Left renal pelvis (tissue), 4 donors: ENCODE results near the gene SLC7A10. TPM values are rescaled to one million over a fixed set of nuclear protein-coding genes. Genes with fewer than 3 reads are reported as not detected.
"Not testable (repeated sequence)": the region's sequence is repeated elsewhere in the genome, so short reads cannot be mapped to it uniquely, and the experiment has no call there.

ENCODE experiments used
- DNase-seq, 4 donors: peaks; one replicate each; pipeline ENCODE4 v3.0.0-alpha.2; 2013; ENCODE audit warnings: low read depth in 4 of 4, low spot score in 3 of 4
- polyA plus RNA-seq, 4 donors: library from polyadenylated mRNA; unstranded; fragments of 120-200 nt; gene quantifications; one replicate each; pipeline ENCODE4 v1.2.1, GENCODE V29; 2013; ENCODE audit not compliant: insufficient read length in 4 of 4

SLC7A10 gene
- polyA plus RNA-seq, 4 donors: 0.33 to 5.2 (median 0.41) TPM

DNA sequence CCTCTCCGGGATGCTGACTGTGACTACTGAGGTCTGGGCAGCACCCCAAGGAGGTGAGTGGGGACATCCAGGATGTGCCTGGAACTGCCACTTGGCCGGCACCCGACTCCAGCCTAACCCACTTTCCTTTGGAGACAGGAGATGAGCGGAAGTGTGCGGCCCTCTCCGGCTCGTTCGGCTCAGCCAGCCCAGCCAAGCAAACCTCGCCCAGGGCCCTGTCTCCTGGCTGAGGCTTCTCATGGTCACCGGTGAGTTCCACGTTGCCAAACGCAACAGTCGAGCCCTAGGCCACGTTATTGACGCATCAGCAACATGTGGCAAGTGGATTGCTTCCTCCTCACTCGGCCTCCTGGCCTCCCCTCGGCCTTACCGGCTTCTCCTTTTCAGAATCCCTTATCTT, 5.5 kb downstream of the SLC7A10 start:
- DNase-seq: no peak

DNA sequence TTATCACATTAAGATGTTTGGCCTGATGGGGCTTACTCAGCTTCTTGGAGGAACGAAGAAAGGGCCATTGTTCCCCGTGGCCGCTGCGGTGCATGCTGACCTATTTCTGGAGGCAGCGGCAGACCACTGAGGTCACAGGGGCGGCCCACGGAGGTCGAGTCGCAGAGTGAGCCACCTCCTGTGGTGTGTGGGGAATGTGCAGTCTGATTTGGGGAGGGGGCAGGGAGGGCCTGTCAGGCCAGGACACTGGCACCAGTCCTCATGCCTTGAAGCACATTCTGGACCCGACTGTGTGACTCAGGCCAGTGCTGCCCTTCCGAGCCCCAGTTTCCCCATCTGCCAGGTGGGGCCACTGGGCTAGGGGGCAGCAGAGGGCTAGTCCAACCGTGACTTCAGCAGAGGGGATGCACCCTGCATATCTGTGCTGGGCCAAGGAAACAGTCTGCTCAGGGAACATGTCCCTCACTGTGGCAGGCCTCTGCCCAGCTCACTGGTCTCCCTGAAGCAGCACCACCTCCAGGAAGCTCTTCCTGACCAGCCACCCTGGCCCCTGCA, 6.3 kb downstream of the SLC7A10 start:
- DNase-seq: no peak

DNA sequence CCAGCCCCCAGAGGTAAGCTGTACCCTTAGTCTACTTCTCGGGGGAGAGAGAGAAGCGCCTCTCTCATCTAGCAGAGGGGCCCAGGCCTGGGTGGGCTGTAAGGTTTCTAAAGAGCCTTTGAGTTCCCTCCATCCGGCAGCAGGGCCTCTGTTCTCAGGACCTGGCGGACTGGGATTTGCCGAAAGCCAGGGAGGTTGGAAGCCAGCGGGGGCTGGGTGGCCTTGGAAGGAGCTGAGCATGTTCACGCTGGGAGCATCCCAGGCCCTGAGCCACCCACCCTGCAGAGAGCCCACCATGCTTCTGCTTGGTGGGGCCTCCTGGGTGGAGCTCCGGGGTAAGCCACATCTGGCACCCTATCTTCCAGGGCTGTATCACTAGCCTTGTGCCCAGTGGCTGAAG, 7.8 kb downstream of the SLC7A10 start:
- no peak for DNase-seq

DNA sequence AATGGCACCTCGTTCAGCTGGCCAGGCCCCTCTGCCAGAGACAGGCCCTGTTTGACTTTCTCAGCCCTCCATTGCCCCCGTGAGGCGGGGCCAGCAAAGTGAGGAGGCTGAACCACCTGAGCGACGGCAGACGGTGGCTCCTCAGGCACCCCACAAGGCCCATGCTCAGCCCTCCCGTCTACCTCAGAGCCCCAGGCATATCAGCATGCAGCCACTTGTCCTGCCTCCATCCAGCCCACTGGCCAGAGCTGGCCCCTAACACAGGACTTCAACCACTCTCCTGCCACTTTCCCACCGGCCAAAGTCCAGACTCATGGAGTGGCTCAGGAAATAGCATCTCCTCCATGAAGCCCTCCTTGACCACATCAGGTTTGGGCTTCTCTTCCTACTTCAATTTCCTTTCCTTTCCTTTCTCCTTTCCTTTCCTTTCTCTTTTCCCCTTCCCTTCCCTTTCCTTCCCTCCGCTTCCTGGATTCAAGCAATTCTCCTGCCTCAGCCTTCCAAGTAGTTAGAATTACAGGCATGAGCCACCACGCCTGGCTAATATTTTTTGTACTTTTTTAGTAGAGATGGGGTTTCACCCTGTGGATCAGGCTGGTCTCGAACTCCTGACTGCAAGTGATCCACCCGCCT, 9.3 kb downstream of the SLC7A10 start:
- no peak for DNase-seq

DNA sequence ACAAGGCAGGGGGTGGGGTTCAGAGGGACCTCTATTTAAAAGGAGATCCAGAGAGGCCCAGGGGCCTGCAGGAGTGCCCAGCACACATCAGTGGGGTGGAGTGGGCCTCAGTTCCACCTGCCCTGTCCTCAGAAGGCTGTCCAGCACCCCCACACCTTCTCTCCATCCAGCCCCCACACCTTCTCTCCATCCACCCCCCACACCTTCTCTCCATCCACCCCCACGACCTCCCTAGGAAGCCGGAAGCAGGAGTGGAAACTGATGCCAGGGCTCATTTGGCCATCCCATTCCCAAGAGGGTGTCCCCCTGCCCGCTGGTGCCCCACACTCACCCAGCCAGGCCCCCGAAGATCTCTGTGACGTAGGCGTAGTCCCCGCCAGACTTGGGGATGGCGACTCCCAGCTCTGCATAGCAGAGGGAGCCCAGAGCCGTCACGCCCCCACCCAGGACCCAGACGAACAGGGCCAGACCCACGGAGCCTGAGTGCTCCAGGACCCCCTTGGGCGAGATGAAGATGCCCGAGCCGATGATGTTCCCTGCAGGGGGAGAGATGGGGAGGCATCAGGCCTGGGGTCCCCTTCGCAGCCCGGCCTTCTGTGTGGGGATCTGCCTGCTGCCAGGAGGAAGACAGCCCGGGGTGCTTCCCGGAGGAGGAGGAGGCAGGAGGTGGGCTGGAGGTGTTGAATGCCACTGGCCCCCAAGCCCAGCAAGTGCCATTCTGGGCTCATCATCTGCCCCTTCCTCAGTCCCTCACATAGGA, 10.0 kb downstream of the SLC7A10 start:
- no peak for DNase-seq

DNA sequence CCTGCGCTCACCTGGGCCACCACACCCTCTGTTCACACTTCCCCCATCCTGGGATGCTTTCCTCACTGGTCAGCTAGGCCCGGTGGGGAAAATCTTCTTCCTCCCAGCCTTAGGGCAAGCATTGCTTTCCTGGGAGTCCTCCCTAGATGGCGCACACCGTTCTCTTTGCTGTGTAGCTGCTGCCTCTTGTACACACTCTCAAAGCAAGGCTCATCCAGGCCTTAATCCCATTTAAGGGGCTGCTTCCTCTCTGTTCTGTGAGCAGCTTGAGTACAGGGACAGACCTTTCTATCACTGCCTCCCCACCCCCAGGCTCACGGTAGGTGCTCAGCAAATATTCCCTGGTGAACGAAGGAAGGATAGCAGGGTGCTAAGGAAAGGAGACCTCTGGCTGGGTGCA, 11.1 kb downstream of the SLC7A10 start:
- DNase-seq: no peak

DNA sequence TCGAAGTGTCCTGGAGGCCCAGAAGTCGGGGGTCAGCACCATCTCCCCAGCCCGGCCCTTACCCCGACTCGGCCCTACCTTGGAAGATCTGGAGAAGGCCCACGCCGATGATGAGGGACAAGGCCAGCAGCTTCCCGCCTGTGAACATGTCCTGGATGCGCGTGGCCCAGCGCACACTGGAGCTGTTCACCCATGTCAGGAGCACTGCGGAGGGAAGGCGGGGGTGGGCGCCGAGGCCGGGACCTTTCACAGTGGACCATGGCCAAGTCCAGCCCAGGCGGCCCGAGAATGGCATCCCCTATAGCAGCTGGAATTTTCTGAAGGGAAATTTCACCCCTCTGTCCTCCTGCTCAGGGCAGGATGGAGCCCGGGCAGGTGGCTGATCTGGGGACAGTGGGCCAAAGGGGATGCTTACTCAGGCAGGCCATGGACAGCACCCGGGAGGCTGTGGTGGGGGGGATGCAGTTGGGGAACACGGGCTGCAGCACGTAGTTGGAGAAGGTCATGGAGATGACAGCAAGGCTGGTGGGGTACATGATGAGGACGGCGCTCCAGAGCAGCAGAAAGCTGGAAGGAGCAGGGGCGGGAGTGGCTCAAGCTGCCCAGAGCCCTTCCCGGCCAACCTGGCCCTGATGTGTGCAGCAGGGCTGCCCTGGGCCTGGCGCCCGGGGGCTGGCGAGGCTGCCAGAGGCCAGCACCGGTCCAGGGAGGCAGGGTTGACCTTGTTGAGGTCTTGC, 13.0 kb downstream of the SLC7A10 start:
- DNase-seq: no peak

DNA sequence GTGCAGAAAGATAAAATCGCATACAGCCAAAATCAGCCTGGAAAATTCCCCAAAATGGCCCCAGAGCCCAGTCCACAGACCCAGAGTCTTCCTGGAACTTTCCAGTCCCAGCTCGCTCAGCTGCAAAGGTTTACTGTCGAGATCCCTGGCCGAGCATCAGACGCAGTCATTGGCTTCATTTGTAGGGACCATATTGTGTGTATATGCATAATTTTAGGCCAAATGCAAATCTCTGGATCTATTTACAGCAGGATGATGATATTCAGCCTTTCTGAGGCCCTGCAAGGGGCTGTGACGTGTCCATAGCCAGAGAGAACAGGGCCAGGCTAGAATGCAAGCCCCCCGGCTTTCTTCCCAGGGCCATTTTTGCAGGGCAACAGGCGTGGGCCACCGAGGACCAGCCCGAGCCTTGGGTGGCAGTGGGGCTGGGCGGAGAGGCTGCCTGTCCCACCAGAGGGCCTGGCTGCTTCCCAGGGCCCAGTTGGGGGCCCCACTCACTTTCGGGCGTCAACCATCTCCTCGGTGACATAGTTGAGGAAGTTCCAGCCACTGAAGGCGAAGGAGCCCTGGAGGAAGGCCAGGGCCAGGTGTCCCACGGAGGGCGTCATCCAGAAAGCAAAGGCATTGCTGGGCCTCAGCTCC, 13.7 kb downstream of the SLC7A10 start:
- DNase-seq: no peak

DNA sequence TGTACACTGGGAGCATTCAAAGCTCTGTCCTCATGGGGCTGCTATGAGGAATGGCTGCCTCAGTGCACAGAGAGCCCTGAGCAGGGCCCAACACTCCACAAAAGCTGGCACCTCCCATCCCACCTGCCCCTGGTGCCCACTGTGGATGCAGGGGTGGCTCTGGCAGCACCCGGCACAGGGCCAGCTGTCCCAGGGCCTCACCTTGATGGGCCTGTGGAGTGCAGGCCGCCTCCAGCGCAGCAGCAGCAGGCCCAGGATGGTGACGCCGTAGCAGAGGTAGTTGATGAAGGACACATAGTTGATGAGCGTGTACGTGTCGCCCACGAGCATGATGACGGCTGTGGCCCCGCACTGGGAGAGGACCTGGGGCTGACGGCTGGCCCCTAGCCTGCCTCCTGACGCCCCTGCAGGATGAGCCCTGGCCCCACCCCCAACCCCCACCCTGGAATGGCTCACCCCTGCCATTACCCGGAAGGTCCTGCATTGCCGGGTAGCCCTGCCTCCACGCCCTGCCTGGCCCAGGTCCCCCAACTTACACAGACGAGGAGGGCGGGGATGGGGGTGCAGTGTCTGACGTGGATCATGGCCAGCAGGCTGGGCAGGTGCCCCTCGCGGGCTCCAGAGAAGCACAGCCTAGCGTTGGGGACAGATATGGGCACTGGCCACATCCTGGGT, 15.2 kb downstream of the SLC7A10 start:
- DNase-seq: no peak

DNA sequence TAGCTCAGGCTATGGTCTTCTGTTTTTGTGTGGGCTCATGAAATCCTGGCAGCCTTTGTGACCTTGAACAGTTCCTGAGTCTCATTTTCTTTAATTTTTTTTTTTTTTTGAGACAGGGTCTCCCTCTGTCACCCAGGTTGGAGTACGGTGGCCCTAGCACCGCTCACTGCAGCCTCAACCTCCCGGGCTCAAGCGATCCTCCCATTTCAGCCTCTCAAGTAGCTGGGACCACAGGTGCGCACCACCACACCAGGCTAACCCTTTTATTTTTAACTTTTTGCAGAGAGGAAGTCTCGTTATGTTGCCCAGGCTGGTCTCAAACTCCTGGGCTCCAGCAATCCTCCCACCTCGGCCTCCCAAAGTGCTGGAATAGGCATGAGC, 15.8 kb downstream of the SLC7A10 start:
- not testable (repeated sequence) for DNase-seq

DNA sequence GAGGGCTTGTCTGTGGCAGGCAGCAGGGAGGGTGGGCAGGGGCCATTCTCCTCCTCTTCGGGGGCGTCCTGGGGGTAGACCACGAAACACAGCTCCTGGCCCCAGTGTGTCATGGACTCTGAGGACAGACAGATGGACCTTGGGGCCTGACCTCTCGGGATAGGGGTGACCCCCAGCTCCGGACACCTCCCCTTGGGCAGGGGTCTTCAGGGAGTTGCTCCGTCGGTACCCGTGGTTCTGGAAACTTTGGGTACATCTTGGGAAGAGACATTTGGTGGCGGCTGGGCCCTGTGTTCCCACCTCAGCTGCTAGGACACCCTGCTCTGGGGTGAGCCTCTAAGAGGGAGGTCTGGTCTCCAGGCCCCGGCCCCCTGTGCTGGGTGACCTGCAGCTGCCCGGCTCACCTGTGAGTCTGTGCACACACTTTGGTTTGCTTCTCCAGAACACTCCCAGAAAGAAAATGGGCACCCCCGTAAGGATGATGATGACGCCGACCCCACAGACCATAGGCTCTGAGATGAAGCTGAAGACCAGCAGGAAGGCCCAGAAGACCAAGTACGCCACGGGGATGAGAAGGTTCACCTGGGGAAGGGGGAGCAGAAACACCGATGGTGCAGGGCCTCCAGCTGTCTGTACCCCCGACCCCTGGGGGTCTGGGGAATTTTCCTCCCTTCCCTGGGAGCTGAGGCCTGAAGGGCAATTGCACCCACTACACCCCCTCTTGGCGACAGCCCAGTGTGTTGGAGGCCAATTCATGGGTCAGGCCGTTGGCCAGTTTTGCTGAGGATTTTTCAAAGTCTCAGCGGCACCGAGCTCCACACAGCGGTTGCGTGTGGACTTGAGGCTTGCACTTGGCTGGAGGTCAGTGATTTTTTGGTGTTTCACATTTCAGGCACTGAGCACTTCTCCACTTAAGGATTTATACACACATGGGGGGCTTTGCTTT, 16.5 kb downstream of the SLC7A10 start:
- DNase-seq: no peak

DNA sequence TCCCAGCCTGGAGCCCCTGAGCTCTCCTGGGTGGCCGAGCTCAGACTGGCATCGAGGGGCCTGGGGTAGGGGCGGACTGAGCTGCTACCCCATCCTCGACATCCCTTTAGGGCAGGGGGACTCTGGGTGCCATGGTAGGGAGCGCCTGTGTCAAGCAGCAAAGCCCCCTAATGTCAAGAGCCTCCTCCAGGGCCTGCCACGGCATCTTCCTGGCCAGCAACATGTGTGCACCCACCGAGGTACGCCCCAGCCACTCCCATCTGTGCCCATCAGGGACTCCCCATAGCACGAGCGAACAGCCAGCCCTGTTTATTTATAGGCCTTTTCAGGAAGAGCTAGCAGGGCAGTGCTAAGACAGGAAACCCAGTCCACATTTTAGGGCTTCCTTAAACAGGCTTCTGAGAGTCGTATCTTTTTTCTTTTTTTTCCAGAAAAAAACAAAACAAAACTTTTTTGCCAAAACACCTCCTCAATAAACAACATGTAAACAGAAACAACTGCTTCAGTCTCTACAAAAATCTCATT, 17.2 kb downstream of the SLC7A10 start:
- DNase-seq: no peak

DNA sequence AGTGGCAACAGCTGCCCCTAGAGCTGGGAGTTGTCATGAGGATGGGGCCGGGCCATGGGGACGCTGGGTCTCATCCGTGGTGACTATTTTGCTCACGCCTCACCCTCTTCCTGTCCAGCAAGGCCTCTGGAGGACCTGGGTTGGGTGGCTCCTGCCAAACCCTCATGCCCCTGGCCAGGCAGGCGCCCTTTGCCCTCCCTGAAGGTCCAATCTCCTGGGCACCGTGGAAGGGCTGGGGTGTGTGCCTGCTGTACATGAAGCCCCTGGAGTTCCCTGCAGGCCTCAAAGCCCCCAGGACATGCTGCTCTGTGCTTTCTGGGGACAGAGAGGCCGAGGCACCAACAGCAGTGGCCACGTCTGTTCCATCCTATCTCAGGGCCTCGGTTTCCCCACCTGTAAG, 17.7 kb downstream of the SLC7A10 start:
- no peak for DNase-seq

DNA sequence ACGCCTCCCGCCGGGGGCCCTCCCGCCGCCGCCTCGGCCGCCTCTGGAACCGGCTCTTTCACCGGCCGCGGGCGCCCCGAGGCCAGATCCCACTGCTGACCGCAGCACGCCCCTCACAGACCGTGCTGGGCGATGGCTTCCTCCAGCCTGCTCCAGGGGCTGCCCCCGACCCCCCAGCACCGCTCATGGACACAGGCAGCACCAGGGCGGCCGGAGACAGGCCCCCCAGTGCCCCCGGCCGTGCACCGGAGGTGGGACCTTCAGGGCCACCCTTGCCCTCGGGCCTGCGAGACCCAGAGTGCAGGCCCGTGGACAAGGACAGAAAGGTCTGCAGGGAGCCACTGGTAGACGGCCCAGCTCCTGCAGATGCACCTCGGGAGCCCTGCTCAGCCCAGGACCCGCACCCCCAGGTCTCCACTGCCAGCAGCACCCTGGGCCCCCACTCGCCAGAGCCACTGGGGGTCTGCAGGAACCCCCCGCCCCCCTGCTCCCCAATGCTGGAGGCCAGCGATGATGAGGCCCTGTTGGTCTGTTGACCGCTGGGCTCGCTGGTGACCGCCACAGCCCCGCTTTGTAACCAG, 18.5 kb downstream of the SLC7A10 start:
- DNase-seq: no peak

DNA sequence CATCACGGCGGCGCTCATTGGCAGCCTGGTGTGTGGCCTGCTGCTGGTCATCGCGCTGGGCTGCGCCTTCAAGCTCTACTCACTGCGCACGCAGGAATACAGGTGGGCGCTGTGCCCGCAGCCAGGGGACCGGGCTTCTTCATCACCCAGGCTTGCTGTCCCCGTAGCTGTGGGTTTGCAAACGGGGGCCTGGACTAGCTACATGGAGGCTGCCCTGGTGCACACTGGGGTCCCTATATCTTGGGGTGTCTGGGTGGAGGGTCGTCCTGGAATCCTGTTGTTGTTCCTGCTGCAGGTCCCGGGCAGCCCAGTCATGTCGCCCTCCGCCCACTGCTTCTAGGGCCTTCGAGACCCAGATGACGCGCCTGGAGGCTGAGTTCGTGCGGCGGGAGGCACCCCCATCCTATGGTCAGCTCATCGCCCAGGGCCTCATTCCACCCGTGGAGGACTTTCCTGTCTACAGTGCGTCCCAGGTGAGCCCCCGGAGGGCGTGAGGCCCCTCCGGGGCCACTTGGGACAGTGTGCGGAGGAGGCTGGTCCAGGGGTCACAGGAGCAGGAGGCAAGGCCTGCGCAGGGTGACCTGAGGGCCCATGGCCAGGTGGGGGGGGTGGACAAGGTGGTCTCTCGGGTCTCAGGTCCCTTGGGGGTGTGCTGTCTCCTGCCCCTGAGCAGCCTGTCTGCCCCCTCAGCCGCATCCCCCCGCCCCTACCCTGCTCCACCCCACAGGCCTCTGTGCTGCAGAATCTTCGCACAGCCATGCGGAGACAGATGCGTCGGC, 19.2 kb downstream of the SLC7A10 start:
- no peak for DNase-seq

DNA sequence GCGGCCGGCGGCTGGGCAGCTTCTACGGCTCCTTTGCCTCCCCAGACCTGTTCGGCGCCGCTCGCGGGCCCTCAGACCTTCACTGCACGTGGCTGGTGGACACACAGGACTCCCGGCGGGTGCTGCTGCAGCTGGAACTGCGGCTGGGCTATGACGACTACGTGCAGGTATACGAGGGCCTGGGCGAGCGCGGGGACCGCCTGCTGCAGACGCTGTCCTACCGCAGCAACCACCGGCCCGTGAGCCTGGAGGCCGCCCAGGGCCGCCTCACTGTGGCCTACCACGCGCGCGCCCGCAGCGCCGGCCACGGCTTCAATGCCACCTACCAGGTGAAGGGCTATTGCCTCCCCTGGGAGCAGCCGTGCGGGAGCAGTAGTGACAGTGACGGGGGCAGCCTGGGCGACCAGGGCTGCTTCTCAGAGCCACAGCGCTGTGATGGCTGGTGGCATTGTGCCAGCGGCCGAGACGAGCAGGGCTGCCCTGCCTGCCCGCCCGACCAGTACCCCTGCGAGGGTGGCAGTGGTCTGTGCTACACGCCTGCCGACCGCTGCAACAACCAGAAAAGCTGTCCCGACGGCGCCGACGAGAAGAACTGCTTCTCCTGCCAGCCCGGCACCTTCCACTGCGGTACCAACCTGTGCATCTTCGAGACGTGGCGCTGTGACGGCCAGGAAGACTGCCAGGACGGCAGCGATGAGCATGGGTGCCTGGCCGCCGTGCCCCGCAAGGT, 20.0 kb downstream of the SLC7A10 start:
- DNase-seq: no peak

DNA sequence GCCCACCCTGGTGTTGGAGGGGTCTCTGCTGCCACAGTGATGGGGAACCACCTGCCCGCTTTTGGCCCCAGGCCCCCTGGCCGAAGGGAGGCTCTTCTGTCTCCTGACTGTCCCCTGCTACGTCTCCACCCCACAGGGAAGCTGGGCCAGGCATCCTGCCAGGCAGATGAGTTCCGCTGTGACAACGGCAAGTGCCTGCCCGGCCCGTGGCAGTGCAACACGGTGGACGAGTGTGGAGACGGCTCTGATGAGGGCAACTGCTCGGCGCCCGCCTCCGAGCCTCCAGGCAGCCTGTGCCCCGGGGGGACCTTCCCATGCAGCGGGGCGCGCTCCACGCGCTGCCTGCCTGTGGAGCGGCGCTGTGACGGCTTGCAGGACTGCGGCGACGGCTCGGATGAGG, 20.5 kb downstream of the SLC7A10 start:
- DNase-seq: no peak
